ENCODE data around the gene CTBS.

DNA sequence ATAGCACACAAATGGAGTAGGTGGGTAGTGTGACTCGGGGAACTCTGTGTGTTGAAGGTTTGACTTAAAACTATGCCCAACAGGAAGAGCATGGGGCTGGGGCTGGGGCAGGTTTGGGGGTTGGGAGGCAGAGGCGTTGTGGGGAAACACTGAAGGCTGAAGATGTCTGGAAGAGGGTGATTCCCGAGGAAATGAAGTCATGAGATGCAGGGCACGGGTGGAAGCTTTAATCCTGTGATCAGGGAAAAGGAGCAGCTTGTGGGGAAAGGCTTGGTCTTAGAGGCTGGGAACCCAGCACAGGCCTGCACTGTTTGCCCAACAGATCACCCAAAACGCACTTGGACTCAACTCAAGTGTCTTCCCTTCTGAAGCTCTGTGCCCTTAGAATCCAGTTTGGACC, 26.6 kb upstream of the CTBS start:
- TF ChIP-seq, protein P1, sequence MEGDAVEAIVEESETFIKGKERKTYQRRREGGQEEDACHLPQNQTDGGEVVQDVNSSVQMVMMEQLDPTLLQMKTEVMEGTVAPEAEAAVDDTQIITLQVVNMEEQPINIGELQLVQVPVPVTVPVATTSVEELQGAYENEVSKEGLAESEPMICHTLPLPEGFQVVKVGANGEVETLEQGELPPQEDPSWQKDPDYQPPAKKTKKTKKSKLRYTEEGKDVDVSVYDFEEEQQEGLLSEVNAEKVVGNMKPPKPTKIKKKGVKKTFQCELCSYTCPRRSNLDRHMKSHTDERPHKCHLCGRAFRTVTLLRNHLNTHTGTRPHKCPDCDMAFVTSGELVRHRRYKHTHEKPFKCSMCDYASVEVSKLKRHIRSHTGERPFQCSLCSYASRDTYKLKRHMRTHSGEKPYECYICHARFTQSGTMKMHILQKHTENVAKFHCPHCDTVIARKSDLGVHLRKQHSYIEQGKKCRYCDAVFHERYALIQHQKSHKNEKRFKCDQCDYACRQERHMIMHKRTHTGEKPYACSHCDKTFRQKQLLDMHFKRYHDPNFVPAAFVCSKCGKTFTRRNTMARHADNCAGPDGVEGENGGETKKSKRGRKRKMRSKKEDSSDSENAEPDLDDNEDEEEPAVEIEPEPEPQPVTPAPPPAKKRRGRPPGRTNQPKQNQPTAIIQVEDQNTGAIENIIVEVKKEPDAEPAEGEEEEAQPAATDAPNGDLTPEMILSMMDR (optimal IDR thresholded peaks at IDR 0.05 in 1 of 3, IDR thresholded peaks at IDR 0.05 in 1 of 3, conservative IDR thresholded peaks at IDR 0.05 in 1 of 3; ENCODE audit: extremely low read depth in 1 of 3, insufficient read depth in 2 of 3, low read length in 3 of 3) = no peak
- no peak for TF ChIP-seq EZH2 (IDR thresholded peaks at IDR 0.05; ENCODE audit: low read length)
